ENCODE results near the gene HS6ST1. TPM values are rescaled to one million over a fixed set of nuclear protein-coding genes. Genes with fewer than 3 reads are reported as not detected.

The HS6ST1 gene
- total and polyA plus RNA-seq, 2 donors (not counting 3 experiments of a cell fraction or from before 2014, with no cell fraction given): 12.8 to 19.4 TPM

- Histone ChIP-seq H3K27ac (ENCODE audit: insufficient read depth, low read depth, low read length) (no peak overlapping the region), H3K27me3 (ENCODE audit: control insufficient read depth in 2 of 2, insufficient read depth in 2 of 2, low read length in 2 of 2) (no peaks in the 10 kb centered on the region), H3K79me2 (ENCODE audit: control insufficient read depth, insufficient read depth, low read length) (no peaks in the 10 kb centered on the region), H3K9me1 (replicated peaks; ENCODE audit: control insufficient read depth, extremely low read depth, insufficient read depth, low read length) (no peaks in the 10 kb centered on the region), H3K4me1 (ENCODE audit: control insufficient read depth, extremely low read depth, insufficient read depth, low read length) (no peaks in the 10 kb centered on the region), H4K20me1 (replicated peaks; ENCODE audit: control insufficient read depth, extremely low read depth, insufficient read depth, low read length) (no peaks in the 10 kb centered on the region), H3K9me3 (replicated peaks; ENCODE audit: control insufficient read depth, insufficient read depth, low read length) (no peaks in the 10 kb centered on the region), H3K9ac (replicated peaks; ENCODE audit: extremely low read depth, insufficient read depth, low read length) (no peak overlapping the region), H3K36me3 (ENCODE audit: control insufficient read depth in 2 of 2, extremely low read depth in 1 of 2, insufficient read depth in 2 of 2, low read length in 2 of 2) (peaks cover 0 to 2% of the 10 kb centered on the region in 2 experiments), H3K4me2 (ENCODE audit: insufficient read depth, low read length) (no peak overlapping the region), H2AFZ (ENCODE audit: low read depth, low read length) (no peak overlapping the region), H3K4me3 (replicated peaks in 1 of 3; ENCODE audit: insufficient read depth in 1 of 3, low read depth in 1 of 3, low read length in 3 of 3) (no peak overlapping the region)
- dilution Hi-C loops (cut with MboI; ENCODE audit: extremely low pct_ligation_motif_present, low sequenced_read_pairs): no loop called here
- POLR2A ChIA-PET: no interaction called here
- CTCF ChIA-PET: interaction anchor here (0.6 kb wide), 1 partner anchor 103 kb away, joined by 4 read pairs; no protein-coding TSS in a partner anchor
- intact Hi-C loops (cut with micrococcal nuclease): no loop called here
- FAIRE-seq (no peak), DNase-seq (ENCODE audit: low read depth, low spot score) (no peak)
- TF ChIP-seq EZH2 (IDR thresholded peaks at IDR 0.05; ENCODE audit: borderline replicate concordance, low read depth, low read length, severe bottlenecking) (no peak), MYC (IDR thresholded peaks at IDR 0.05; ENCODE audit: low read depth, low read length) (no peak), POLR2AphosphoS5 (IDR thresholded peaks at IDR 0.05; ENCODE audit: insufficient read depth, low read depth, low read length) (no peak), JUN (IDR thresholded peaks at IDR 0.05; ENCODE audit: borderline replicate concordance, insufficient read depth, insufficient read length, low read depth) (no peak), FOS (IDR thresholded peaks at IDR 0.05; ENCODE audit: borderline replicate concordance, insufficient read depth, low read length) (no peak), GATA2 (IDR thresholded peaks at IDR 0.05; ENCODE audit: insufficient read depth, insufficient read length, low read depth, low read length) (no peak), POLR2A (IDR thresholded peaks at IDR 0.05; ENCODE audit: low read depth, low read length) (no peak)
- TF ChIP-seq, protein P1, sequence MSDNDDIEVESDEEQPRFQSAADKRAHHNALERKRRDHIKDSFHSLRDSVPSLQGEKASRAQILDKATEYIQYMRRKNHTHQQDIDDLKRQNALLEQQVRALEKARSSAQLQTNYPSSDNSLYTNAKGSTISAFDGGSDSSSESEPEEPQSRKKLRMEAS (IDR thresholded peaks at IDR 0.05; ENCODE audit: insufficient read depth, insufficient read length): no peak
- TF ChIP-seq, protein P2, sequence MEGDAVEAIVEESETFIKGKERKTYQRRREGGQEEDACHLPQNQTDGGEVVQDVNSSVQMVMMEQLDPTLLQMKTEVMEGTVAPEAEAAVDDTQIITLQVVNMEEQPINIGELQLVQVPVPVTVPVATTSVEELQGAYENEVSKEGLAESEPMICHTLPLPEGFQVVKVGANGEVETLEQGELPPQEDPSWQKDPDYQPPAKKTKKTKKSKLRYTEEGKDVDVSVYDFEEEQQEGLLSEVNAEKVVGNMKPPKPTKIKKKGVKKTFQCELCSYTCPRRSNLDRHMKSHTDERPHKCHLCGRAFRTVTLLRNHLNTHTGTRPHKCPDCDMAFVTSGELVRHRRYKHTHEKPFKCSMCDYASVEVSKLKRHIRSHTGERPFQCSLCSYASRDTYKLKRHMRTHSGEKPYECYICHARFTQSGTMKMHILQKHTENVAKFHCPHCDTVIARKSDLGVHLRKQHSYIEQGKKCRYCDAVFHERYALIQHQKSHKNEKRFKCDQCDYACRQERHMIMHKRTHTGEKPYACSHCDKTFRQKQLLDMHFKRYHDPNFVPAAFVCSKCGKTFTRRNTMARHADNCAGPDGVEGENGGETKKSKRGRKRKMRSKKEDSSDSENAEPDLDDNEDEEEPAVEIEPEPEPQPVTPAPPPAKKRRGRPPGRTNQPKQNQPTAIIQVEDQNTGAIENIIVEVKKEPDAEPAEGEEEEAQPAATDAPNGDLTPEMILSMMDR (IDR thresholded peaks at IDR 0.05; ENCODE audit: extremely low read depth in 1 of 2, insufficient read depth in 1 of 2, low read depth in 1 of 2, low read length in 2 of 2): no peak
- BruUV-seq (replicated peaks): no TSS peak
These were observed 41.6 kb downstream of the HS6ST1 start for GRCh38 chr2:128276878-128277675.
